A549 (cell line): ENCODE results near the gene XRCC5. TPM values are rescaled to one million over a fixed set of nuclear protein-coding genes. Genes with fewer than 3 reads are reported as not detected.

Experiments
- ATAC-seq, 2 experiments: fragments of 200-7000 bp in 1 of 2; fragments of >200 bp in 1 of 2; cut with Nextera tagmentation in 1 of 2; cut with Tn5 transposase in 1 of 2; 3 replicates each; pipeline versions ENCODE4 v1.8.0 to v1.9.1; 2018 to 2020; ENCODE audit warnings: mild to moderate bottlenecking in 1 of 2, moderate library complexity in 1 of 2
- CTCF ChIA-PET: fragments of 300-600 bp; sonication (Branson Sonifier 250); formaldehyde crosslinking; extraction: SDS; loops from one replicate; lab custom pipeline; 2021; ENCODE audit warnings: antibody characterized with exemption, inconsistent platforms; lab: Yijun Ruan, JAX
- POLR2A ChIA-PET: fragments of 350-600 bp; formaldehyde crosslinking; extraction: SDS; loops from one replicate; lab custom pipeline; 2021; ENCODE audit warnings: antibody characterized with exemption, inconsistent platforms; lab: Yijun Ruan, JAX
- DNase-seq, 2 experiments: peaks; one replicate each; pipeline versions ENCODE4 v3.0.0 to v3.0.0-alpha.2; 2011 to 2016; ENCODE audit warnings: low read depth in 1 of 2, low spot score in 1 of 2
- FAIRE-seq: peaks from 2 replicates; lab custom pipeline; 2011; peaks lifted over from hg19 to GRCh38; lab: Jason Lieb, UNC
- H3K27ac ChIP-seq, 2 experiments: fragments of >200 bp; sonication (Bioruptor Twin); formaldehyde crosslinking; 3 replicates each; pipeline ENCODE4 v1.5.1; 2016 to 2017
- H3K4me1 ChIP-seq: fragments of >200 bp; sonication (Bioruptor Twin); formaldehyde crosslinking; 3 replicates; pipeline ENCODE4 v1.6.1; 2016
- H3K4me2 ChIP-seq: fragments of >200 bp; sonication (Bioruptor Twin); formaldehyde crosslinking; 3 replicates; pipeline ENCODE4 v1.6.1; 2016
- H3K4me3 ChIP-seq: fragments of >200 bp; sonication (Bioruptor Twin); formaldehyde crosslinking; 3 replicates; pipeline ENCODE4 v1.5.1; 2016
- H3K9me3 ChIP-seq: fragments of >200 bp; sonication (Bioruptor Twin); formaldehyde crosslinking; 3 replicates; pipeline ENCODE4 v1.6.1; 2016
- ATOH8 ChIP-seq: fragments of 250-450 bp; sonication (Bioruptor Pico); IDR thresholded peaks from 2 replicates; pipeline ENCODE4 v1.5.0; 2020; ENCODE audit warnings: low read depth, mild to moderate bottlenecking, moderate library complexity
- BCL3 ChIP-seq: fragments of >200 bp; sonication (Bioruptor Twin); formaldehyde crosslinking; IDR thresholded peaks from 3 replicates; pipeline ENCODE4 v1.6.1; 2016
- BHLHE40 ChIP-seq: IDR thresholded peaks from 2 replicates; pipeline ENCODE4 v1.6.1; 2012; ENCODE audit warnings: low read depth, low read length, inconsistent platforms
- CBX2 ChIP-seq: fragments of 200-600 bp; sonication (generic); IDR thresholded peaks from 2 replicates; pipeline ENCODE4 v1.6.1; 2016; ENCODE audit warnings: low read depth, mild to moderate bottlenecking, borderline replicate concordance
- CHD4 ChIP-seq: fragments of 200-600 bp; sonication (generic); IDR thresholded peaks from 2 replicates; pipeline ENCODE4 v1.6.1; 2016; ENCODE audit warnings: antibody characterized with exemption, mild to moderate bottlenecking, borderline replicate concordance
- EHF ChIP-seq: fragments of 250-450 bp; sonication (Bioruptor Pico); IDR thresholded peaks from 2 replicates; pipeline ENCODE4 v1.5.0; 2020; ENCODE audit warnings: mild to moderate bottlenecking
- EHMT2 ChIP-seq: fragments of 200-600 bp; sonication (generic); IDR thresholded peaks from 2 replicates; pipeline ENCODE4 v1.6.1; 2016; ENCODE audit warnings: antibody characterized with exemption, low read depth, mild to moderate bottlenecking, moderate library complexity
- ELK1 ChIP-seq: fragments of 150-350 bp; IDR thresholded peaks from 2 replicates; pipeline ENCODE4 v1.6.1; 2014; ENCODE audit warnings: low read depth, mild to moderate bottlenecking, low read length
- FOSL2 ChIP-seq, 2 experiments: fragments of 450-650 bp in 1 of 2; fragments of >200 bp in 1 of 2; sonication (Bioruptor Twin) in 1 of 2; formaldehyde crosslinking; IDR thresholded peaks; 2 replicates each; pipeline versions ENCODE4 v1.5.0 to v1.6.1; 2016 to 2020; ENCODE audit warnings: mild to moderate bottlenecking in 1 of 2, moderate library complexity in 1 of 2
- HES2 ChIP-seq: fragments of >200 bp; sonication (Bioruptor Twin); formaldehyde crosslinking; IDR thresholded peaks from 2 replicates; pipeline ENCODE4 v1.6.1; 2016
- HOXA7 ChIP-seq: fragments of 250-450 bp; sonication (Bioruptor Pico); IDR thresholded peaks from 2 replicates; pipeline ENCODE4 v1.5.0; 2020; ENCODE audit warnings: mild to moderate bottlenecking, moderate library complexity
- JUN ChIP-seq, 2 experiments: fragments of >200 bp; sonication (Bioruptor Twin); formaldehyde crosslinking; IDR thresholded peaks; 2 replicates in 1 of 2; 3 replicates in 1 of 2; pipeline ENCODE4 v1.6.1; 2016 to 2017
- KDM5A ChIP-seq: fragments of 200-600 bp; sonication (generic); IDR thresholded peaks from 2 replicates; pipeline ENCODE4 v1.6.1; 2016; ENCODE audit warnings: antibody characterized with exemption, mild to moderate bottlenecking
- NFE2L2 ChIP-seq: fragments of 150-350 bp; conservative IDR thresholded peaks from 2 replicates; pipeline ENCODE4 v1.6.1; 2014; ENCODE audit warnings: low read length
- NR3C1 ChIP-seq: fragments of >200 bp; sonication (Bioruptor Twin); formaldehyde crosslinking; IDR thresholded peaks from 3 replicates; pipeline ENCODE4 v1.6.1; 2017
- REST ChIP-seq: fragments of 200-600 bp; sonication (generic); IDR thresholded peaks from 2 replicates; pipeline ENCODE4 v1.6.1; 2016; ENCODE audit warnings: antibody characterized with exemption, mild to moderate bottlenecking, moderate library complexity
- ZNF302 ChIP-seq: fragments of 250-450 bp; sonication (Bioruptor Pico); IDR thresholded peaks from 2 replicates; pipeline ENCODE4 v1.9.0; 2021; ENCODE audit warnings: inconsistent platforms, mild to moderate bottlenecking, moderate library complexity
- ZSCAN20 ChIP-seq: fragments of 250-450 bp; sonication (Bioruptor Pico); IDR thresholded peaks from 2 replicates; pipeline ENCODE4 v1.8.0; 2022; ENCODE audit warnings: mild to moderate bottlenecking, moderate library complexity
- WGBS: methylation state at CpG from one replicate; pipeline ENCODE4 v1.1.6; 2017; ENCODE audit errors: missing lambda C conversion rate; 5-methylcytosine and 5-hydroxymethylcytosine counted together
- polyA plus RNA-seq, 4 experiments: library from polyadenylated mRNA; depleted of rRNA in 3 of 4; stranded (reverse); fragments of >200 nt; fragmentation: RNase III in 1 of 4; extraction: RNeasy Plus Mini Kit Qiagen cat#74134 plus additional on column Dnase treatment in 1 of 4; gene quantifications; 2 replicates in 3 of 4; 3 replicates in 1 of 4; pipeline ENCODE4 v1.2.3, GENCODE V29; 2011 to 2017

The XRCC5 gene
- polyA plus RNA-seq, 2 of the 4 experiments (the other 2 are of a cell fraction) = 217 to 430 TPM

- TF ChIP-seq REST (no peak), NFE2L2 (no peak), ZNF302 (CRISPR knock-in tag) (no peak), BHLHE40 (no peak), FOSL2 (IDR thresholded peaks at IDR 0.05) (no peak), FOSL2 (CRISPR knock-in tag; IDR thresholded peaks at IDR 0.05) (no peak), BCL3 (no peak), CBX2 (no peak)
These were observed 10.8 kb downstream of the XRCC5 start (continued) for GRCh38 chr2:216119986-216120385.

GRCh38 chr2:216121255-216121654 is 12.1 kb downstream of the XRCC5 start:
- Histone ChIP-seq H3K4me3 (no peak overlapping the region), H3K4me2 (no peak overlapping the region), H3K4me1 (peaks cover 5% of the 10 kb centered on the region; the same call in 1 of the 3 replicates), H3K9me3 (no peaks in the 10 kb centered on the region), H3K27ac (peak overlapping the region in 1 of 2 experiments; percentile 16; a peak in 4 of 6 replicates)
- no peak for FAIRE-seq
- CTCF ChIA-PET = no interaction called here
- no peak for TF ChIP-seq NR3C1
- no peak for TF ChIP-seq KDM5A
- TF ChIP-seq HES2 = no peak
- TF ChIP-seq BHLHE40 = no peak
- TF ChIP-seq EHF (CRISPR knock-in tag) = no peak
- TF ChIP-seq ZSCAN20 (CRISPR knock-in tag) = no peak
- TF ChIP-seq HOXA7 (CRISPR knock-in tag) = no peak
- POLR2A ChIA-PET = no interaction called here
- 77% methylated on average over 3 of the region's 3 CpGs for WGBS
- ATAC-seq = no peak
- DNase-seq = no peak

- POLR2A ChIA-PET = no interaction called here
- no peak for ATAC-seq
- Histone ChIP-seq H3K4me1 (no peaks in the 10 kb centered on the region), H3K4me2 (no peak overlapping the region), H3K4me3 (no peak overlapping the region), H3K27ac (no peak overlapping the region), H3K9me3 (no peaks in the 10 kb centered on the region)
- DNase-seq = no peak
- no peak for FAIRE-seq
- CTCF ChIA-PET = interaction anchor here (1.4 kb wide), 1 partner anchor 13 kb away, joined by 3 read pairs; no protein-coding TSS in a partner anchor
- TF ChIP-seq HOXA7 (CRISPR knock-in tag) = no peak
- no peak for TF ChIP-seq ELK1
- TF ChIP-seq NFE2L2 = no peak
- no peak for TF ChIP-seq CHD4
- no peak for TF ChIP-seq JUN (IDR thresholded peaks at IDR 0.05)
- TF ChIP-seq ZSCAN20 (CRISPR knock-in tag) = no peak
- no peak for TF ChIP-seq ATOH8 (CRISPR knock-in tag)
- TF ChIP-seq EHMT2 = no peak
- WGBS = 91% methylated on average over 5 of the region's 5 CpGs
These were observed 17.8 kb downstream of the XRCC5 start for GRCh38 chr2:216126943-216127342.
